ENCODE results near the gene ADGRF5.
"Not testable (repeated sequence)": the region's sequence is repeated elsewhere in the genome, so short reads cannot be mapped to it uniquely, and the experiment has no call there.

ADGRF5 gene

GRCh38 chr6:46850792-46851191 is 70.9 kb downstream of the ADGRF5 start:
- H3K4me1 ChIP-seq (ENCODE audit: control insufficient read depth in 1 of 2, insufficient read depth in 1 of 2, low read depth in 1 of 2, low read length in 1 of 2), result peaks cover 8 to 21% of the 10 kb centered on the region in 2 experiments
- TF ChIP-seq CTCF (IDR thresholded peaks at IDR 0.05), result no peak
- no peak overlapping the region for H3K4me3 ChIP-seq (ENCODE audit: low read depth in 1 of 2, low read length in 1 of 2)

GRCh38 chr6:46849361-46849690 is 72.4 kb downstream of the ADGRF5 start:
- no peak overlapping the region for H3K27ac ChIP-seq
- H3K9me3 ChIP-seq, result no peaks in the 10 kb centered on the region
- peaks cover 8 to 21% of the 10 kb centered on the region in 2 experiments for H3K4me1 ChIP-seq (ENCODE audit: control insufficient read depth in 1 of 2, insufficient read depth in 1 of 2, low read depth in 1 of 2, low read length in 1 of 2)
- no peak overlapping the region for H3K4me3 ChIP-seq (ENCODE audit: low read depth in 1 of 2, low read length in 1 of 2)
- peaks cover 9% of the 10 kb centered on the region for H3K27me3 ChIP-seq
- no peaks in the 10 kb centered on the region for H3K36me3 ChIP-seq
- no peak for TF ChIP-seq CTCF (IDR thresholded peaks at IDR 0.05)

More at GRCh38 chr6:46850792-46851191, 70.9 kb downstream of the ADGRF5 start:
- Histone ChIP-seq H3K9me3 (no peaks in the 10 kb centered on the region), H3K36me3 (no peaks in the 10 kb centered on the region), H3K27me3 (peaks cover 9% of the 10 kb centered on the region), H3K27ac (no peak overlapping the region)

GRCh38 chr6:46848684-46849360 is 72.9 kb downstream of the ADGRF5 start:
- Histone ChIP-seq H3K27ac (no peak overlapping the region), H3K4me3 (ENCODE audit: low read depth in 1 of 2, low read length in 1 of 2) (no peak overlapping the region)

GRCh38 chr6:46845126-46845525 is 76.6 kb downstream of the ADGRF5 start:
- H3K27ac ChIP-seq, result no peak overlapping the region
- TF ChIP-seq CTCF (IDR thresholded peaks at IDR 0.05), result no peak
- peaks cover 9% of the 10 kb centered on the region for H3K27me3 ChIP-seq
- H3K4me3 ChIP-seq (ENCODE audit: low read depth in 1 of 2, low read length in 1 of 2), result no peak overlapping the region
- H3K4me1 ChIP-seq (ENCODE audit: control insufficient read depth in 1 of 2, insufficient read depth in 1 of 2, low read depth in 1 of 2, low read length in 1 of 2), result peaks cover 0 to 9% of the 10 kb centered on the region in 2 experiments
- peaks cover 5% of the 10 kb centered on the region for H3K9me3 ChIP-seq
- H3K36me3 ChIP-seq, result no peaks in the 10 kb centered on the region

More at GRCh38 chr6:46848684-46849360, 72.9 kb downstream of the ADGRF5 start:
- H3K9me3 ChIP-seq, result no peaks in the 10 kb centered on the region
- H3K36me3 ChIP-seq, result no peaks in the 10 kb centered on the region
- TF ChIP-seq CTCF (IDR thresholded peaks at IDR 0.05), result peak; percentile 85
- peaks cover 8 to 21% of the 10 kb centered on the region in 2 experiments for H3K4me1 ChIP-seq (ENCODE audit: control insufficient read depth in 1 of 2, insufficient read depth in 1 of 2, low read depth in 1 of 2, low read length in 1 of 2)
- peaks cover 9% of the 10 kb centered on the region for H3K27me3 ChIP-seq

GRCh38 chr6:46842252-46842846 is 79.4 kb downstream of the ADGRF5 start:
- H3K27ac ChIP-seq; H3K9me3 ChIP-seq; H3K4me1 ChIP-seq (ENCODE audit: control insufficient read depth in 1 of 2, insufficient read depth in 1 of 2, low read depth in 1 of 2, low read length in 1 of 2); H3K36me3 ChIP-seq; H3K27me3 ChIP-seq; H3K4me3 ChIP-seq (ENCODE audit: low read depth in 1 of 2, low read length in 1 of 2): not testable (repeated sequence)

GRCh38 chr6:46838033-46838432 is 83.7 kb downstream of the ADGRF5 start:
- Histone ChIP-seq H3K27ac (no peak overlapping the region), H3K9me3 (peaks cover 5% of the 10 kb centered on the region), H3K27me3 (no peaks in the 10 kb centered on the region), H3K36me3 (no peaks in the 10 kb centered on the region), H3K4me1 (ENCODE audit: control insufficient read depth in 1 of 2, insufficient read depth in 1 of 2, low read depth in 1 of 2, low read length in 1 of 2) (no peaks in the 10 kb centered on the region), H3K4me3 (ENCODE audit: low read depth in 1 of 2, low read length in 1 of 2) (no peak overlapping the region)
- no peak for TF ChIP-seq CTCF (IDR thresholded peaks at IDR 0.05)

GRCh38 chr6:46834991-46835390 is 86.7 kb downstream of the ADGRF5 start:
- not testable (repeated sequence) for H3K36me3 ChIP-seq; H3K27me3 ChIP-seq; H3K27ac ChIP-seq; H3K4me1 ChIP-seq (ENCODE audit: control insufficient read depth in 1 of 2, insufficient read depth in 1 of 2, low read depth in 1 of 2, low read length in 1 of 2); H3K9me3 ChIP-seq; H3K4me3 ChIP-seq (ENCODE audit: low read depth in 1 of 2, low read length in 1 of 2)

- H3K4me3 ChIP-seq (ENCODE audit: low read depth in 1 of 2, low read length in 1 of 2); H3K36me3 ChIP-seq; H3K9me3 ChIP-seq; H3K27me3 ChIP-seq; H3K4me1 ChIP-seq (ENCODE audit: control insufficient read depth in 1 of 2, insufficient read depth in 1 of 2, low read depth in 1 of 2, low read length in 1 of 2); H3K27ac ChIP-seq: not testable (repeated sequence)
Observed at GRCh38 chr6:46834257-46834916, 87.4 kb downstream of the ADGRF5 start.

Data from neutrophil (primary cell).